HS-27A (cell line): Measurements from ENCODE around the gene TBC1D28.
"Not testable (repeated sequence)": the region's sequence is repeated elsewhere in the genome, so short reads cannot be mapped to it uniquely, and the experiment has no call there.

ENCODE experiments used
- DNase-seq: peaks from one replicate; pipeline ENCODE4 v3.0.0-alpha.2; 2012; ENCODE audit warnings: low read depth, missing footprints

The TBC1D28 gene

GRCh38 chr17:18613016-18613415 lies 31.2 kb downstream of the TBC1D28 start:
- DNase-seq, result not testable (repeated sequence)

- DNase-seq, result not testable (repeated sequence)
These were observed 51.1 kb downstream of the TBC1D28 start for GRCh38 chr17:18593138-18593537.
